ENCODE measurements around the gene CNPY1. TPM values are rescaled to one million over a fixed set of nuclear protein-coding genes. Genes with fewer than 3 reads are reported as not detected.

The CNPY1 gene
- polyA plus RNA-seq, 4 donors, result not detected

DNA sequence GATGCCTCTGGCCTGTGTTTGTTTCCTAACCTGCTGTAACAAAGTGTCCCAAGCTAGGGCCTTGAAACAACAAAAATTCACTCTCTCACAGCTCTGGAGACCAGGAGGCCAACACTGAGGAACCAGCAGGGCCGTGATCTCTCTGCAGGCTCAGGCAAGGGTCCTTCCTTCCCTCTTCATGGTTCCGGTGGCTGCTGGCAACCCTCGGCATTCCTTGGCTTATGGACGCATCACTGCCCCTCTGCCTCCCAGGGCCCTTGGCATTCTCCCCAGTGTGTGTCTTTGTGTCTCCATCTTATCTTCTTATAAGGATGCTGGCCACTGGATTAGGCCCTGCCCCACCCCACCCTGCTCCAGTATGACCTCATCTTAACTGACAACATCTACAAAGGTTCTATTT lies 17.0 kb downstream of the CNPY1 start:
- H3K9me3 ChIP-seq (ENCODE audit: control insufficient read depth in 2 of 2, insufficient read depth in 1 of 2, low read depth in 1 of 2, low read length in 1 of 2), result no peaks in the 10 kb centered on the region
- no peak overlapping the region for H3K27ac ChIP-seq (ENCODE audit: low read depth in 1 of 3, low read length in 2 of 3)
- H3K4me3 ChIP-seq (ENCODE audit: low read depth in 1 of 3, low read length in 3 of 3), result no peak overlapping the region
- DNase-seq (no peak), FAIRE-seq (no peak)
- peaks cover 0 to 6% (median 5%) of the 10 kb centered on the region in 3 donors for H3K4me1 ChIP-seq (ENCODE audit: control insufficient read depth in 3 of 3, insufficient read depth in 2 of 3, low read depth in 1 of 3, low read length in 2 of 3)
- H3K27me3 ChIP-seq (ENCODE audit: control insufficient read depth in 3 of 3, insufficient read depth in 3 of 3, low read length in 3 of 3), result peaks cover 0 to 57% (median 36%) of the 10 kb centered on the region in 3 donors
- H3K36me3 ChIP-seq (ENCODE audit: control insufficient read depth in 3 of 3, insufficient read depth in 2 of 3, low read depth in 1 of 3, low read length in 3 of 3), result no peaks in the 10 kb centered on the region
- 86 to 93% (median 87%) methylated on average over 4 of the region's 4 CpGs for WGBS, 3 donors

DNA sequence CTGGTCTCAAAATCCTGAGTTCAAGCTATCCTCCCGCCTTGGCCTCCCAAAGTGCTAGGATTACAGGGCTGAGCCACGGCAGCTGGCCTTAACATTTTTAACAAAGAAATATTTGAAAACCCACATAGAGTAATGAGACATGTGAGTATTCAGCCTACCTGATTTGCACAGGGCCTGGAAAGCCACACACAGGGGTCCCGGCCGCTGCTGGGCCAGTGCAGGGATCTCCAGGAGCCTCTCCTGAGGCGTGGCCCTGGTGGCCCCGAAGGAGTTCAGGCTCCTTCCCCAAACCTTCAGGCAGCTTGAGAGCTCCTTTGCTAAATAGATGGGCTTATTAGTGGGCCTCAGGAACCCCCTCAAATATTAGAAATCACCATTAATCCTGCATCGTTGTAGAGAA lies 18.7 kb downstream of the CNPY1 start:
- 77 to 87% (median 83%) methylated on average over 7 of the region's 7 CpGs for WGBS, 3 donors
- H3K27me3 ChIP-seq (ENCODE audit: control insufficient read depth in 3 of 3, insufficient read depth in 3 of 3, low read length in 3 of 3), result peaks cover 0 to 47% (median 21%) of the 10 kb centered on the region in 3 donors
- DNase-seq (no peak), FAIRE-seq (no peak)
- H3K9me3 ChIP-seq (ENCODE audit: control insufficient read depth in 2 of 2, insufficient read depth in 1 of 2, low read depth in 1 of 2, low read length in 1 of 2), result no peaks in the 10 kb centered on the region
- H3K4me1 ChIP-seq (ENCODE audit: control insufficient read depth in 3 of 3, insufficient read depth in 2 of 3, low read depth in 1 of 3, low read length in 2 of 3), result no peaks in the 10 kb centered on the region
- no peaks in the 10 kb centered on the region for H3K36me3 ChIP-seq (ENCODE audit: control insufficient read depth in 3 of 3, insufficient read depth in 2 of 3, low read depth in 1 of 3, low read length in 3 of 3)
- no peak overlapping the region for H3K4me3 ChIP-seq (ENCODE audit: low read depth in 1 of 3, low read length in 3 of 3)
- no peak overlapping the region for H3K27ac ChIP-seq (ENCODE audit: low read depth in 1 of 3, low read length in 2 of 3)

DNA sequence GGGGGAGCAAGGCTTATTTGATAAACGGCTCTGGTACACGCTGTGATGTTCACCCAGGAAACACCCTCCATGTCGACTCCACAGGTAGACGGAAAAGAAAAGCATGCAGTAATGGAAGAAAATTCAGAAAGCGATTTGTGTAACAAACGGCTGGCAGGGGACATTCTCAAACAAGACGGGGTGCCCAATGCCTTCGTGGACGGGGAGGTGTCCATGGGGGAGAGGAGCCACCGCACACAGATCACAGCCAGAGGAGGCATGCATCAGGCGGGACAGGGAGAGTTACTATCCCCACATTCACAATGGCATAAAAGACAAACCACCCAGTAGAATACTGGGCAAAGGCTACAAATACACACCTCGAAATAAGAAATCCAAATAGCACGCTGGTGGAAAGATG lies 20.1 kb downstream of the CNPY1 start:
- FAIRE-seq (no peak), DNase-seq (no peak)
- Histone ChIP-seq H3K4me3 (ENCODE audit: low read depth in 1 of 3, low read length in 3 of 3) (no peak overlapping the region), H3K9me3 (ENCODE audit: control insufficient read depth in 2 of 2, insufficient read depth in 1 of 2, low read depth in 1 of 2, low read length in 1 of 2) (no peaks in the 10 kb centered on the region), H3K27me3 (ENCODE audit: control insufficient read depth in 3 of 3, insufficient read depth in 3 of 3, low read length in 3 of 3) (peaks cover 0 to 40% (median 21%) of the 10 kb centered on the region in 3 donors), H3K27ac (ENCODE audit: low read depth in 1 of 3, low read length in 2 of 3) (no peak overlapping the region), H3K4me1 (ENCODE audit: control insufficient read depth in 3 of 3, insufficient read depth in 2 of 3, low read depth in 1 of 3, low read length in 2 of 3) (no peaks in the 10 kb centered on the region), H3K36me3 (ENCODE audit: control insufficient read depth in 3 of 3, insufficient read depth in 2 of 3, low read depth in 1 of 3, low read length in 3 of 3) (no peaks in the 10 kb centered on the region)
- 74 to 77% (median 75%) methylated on average over 13 of the region's 13 CpGs for WGBS, 3 donors

DNA sequence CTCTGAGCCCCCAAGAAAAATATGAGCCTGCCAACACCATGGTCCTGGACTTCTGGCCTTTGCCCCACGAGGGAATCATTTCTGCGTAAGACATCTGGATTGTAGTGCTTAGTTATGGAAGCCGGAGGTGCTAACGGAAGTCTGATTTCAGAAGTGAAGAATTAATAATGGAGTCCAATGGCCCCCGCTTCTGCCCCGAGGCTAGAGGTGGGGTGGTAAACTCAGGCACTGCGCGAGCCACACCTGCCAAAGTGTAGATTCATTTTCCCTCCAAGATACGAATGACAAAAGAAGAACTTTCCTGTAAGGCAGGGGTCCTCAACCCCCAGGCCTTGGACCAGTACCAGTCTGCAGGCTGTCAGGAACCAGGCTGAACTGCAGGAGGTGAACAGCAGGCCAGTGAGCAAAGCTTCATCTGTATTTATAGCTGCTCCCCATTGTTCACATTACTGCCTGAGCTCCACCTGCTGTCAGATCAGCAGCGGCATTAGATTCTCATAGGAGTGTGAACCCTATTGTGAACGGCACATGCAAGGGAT lies 22.3 kb downstream of the CNPY1 start:
- H3K36me3 ChIP-seq (ENCODE audit: control insufficient read depth in 3 of 3, insufficient read depth in 2 of 3, low read depth in 1 of 3, low read length in 3 of 3), result no peaks in the 10 kb centered on the region
- WGBS, 3 donors, result 66 to 75% (median 72%) methylated on average over 11 of the region's 11 CpGs
- FAIRE-seq (no peak), DNase-seq (no peak)
- no peak overlapping the region for H3K27ac ChIP-seq (ENCODE audit: low read depth in 1 of 3, low read length in 2 of 3)
- H3K4me1 ChIP-seq (ENCODE audit: control insufficient read depth in 3 of 3, insufficient read depth in 2 of 3, low read depth in 1 of 3, low read length in 2 of 3), result no peaks in the 10 kb centered on the region
- no peak overlapping the region for H3K4me3 ChIP-seq (ENCODE audit: low read depth in 1 of 3, low read length in 3 of 3)
- peaks cover 0 to 39% (median 8%) of the 10 kb centered on the region in 3 donors for H3K27me3 ChIP-seq (ENCODE audit: control insufficient read depth in 3 of 3, insufficient read depth in 3 of 3, low read length in 3 of 3)
- no peaks in the 10 kb centered on the region for H3K9me3 ChIP-seq (ENCODE audit: control insufficient read depth in 2 of 2, insufficient read depth in 1 of 2, low read depth in 1 of 2, low read length in 1 of 2)

DNA sequence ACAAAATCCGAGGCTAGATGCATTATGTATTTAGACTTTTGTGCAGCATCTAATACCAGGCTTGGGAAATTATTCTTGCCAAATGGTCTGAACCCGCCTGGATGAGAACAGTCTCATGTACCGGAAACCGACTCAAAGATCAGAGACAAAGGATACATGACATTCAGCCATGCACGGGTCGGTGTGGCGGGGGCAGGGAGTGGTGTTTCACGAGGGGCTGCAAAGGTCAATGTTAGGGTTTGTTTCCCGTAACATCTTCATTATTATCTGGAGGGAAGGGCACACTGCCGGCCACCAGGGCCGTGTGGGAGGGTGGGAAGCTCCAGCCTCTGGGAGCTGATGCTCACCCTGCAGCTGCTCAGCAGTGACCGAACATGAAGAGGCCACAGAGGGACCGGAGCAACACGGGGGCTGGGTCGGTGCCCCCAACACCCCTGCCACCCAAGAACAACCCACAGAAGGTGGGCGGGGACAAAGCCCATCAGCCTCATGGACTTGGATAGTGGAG lies 23.1 kb downstream of the CNPY1 start:
- 75 to 79% (median 78%) methylated on average over 16 of the region's 16 CpGs for WGBS, 3 donors
- Histone ChIP-seq H3K36me3 (ENCODE audit: control insufficient read depth in 3 of 3, insufficient read depth in 2 of 3, low read depth in 1 of 3, low read length in 3 of 3) (no peaks in the 10 kb centered on the region), H3K4me3 (ENCODE audit: low read depth in 1 of 3, low read length in 3 of 3) (no peak overlapping the region), H3K9me3 (ENCODE audit: control insufficient read depth in 2 of 2, insufficient read depth in 1 of 2, low read depth in 1 of 2, low read length in 1 of 2) (no peaks in the 10 kb centered on the region), H3K27ac (ENCODE audit: low read depth in 1 of 3, low read length in 2 of 3) (no peak overlapping the region), H3K27me3 (ENCODE audit: control insufficient read depth in 3 of 3, insufficient read depth in 3 of 3, low read length in 3 of 3) (peaks cover 0 to 43% (median 8%) of the 10 kb centered on the region in 3 donors), H3K4me1 (ENCODE audit: control insufficient read depth in 3 of 3, insufficient read depth in 2 of 3, low read depth in 1 of 3, low read length in 2 of 3) (no peaks in the 10 kb centered on the region)
- no peak for DNase-seq
- FAIRE-seq, result no peak

DNA sequence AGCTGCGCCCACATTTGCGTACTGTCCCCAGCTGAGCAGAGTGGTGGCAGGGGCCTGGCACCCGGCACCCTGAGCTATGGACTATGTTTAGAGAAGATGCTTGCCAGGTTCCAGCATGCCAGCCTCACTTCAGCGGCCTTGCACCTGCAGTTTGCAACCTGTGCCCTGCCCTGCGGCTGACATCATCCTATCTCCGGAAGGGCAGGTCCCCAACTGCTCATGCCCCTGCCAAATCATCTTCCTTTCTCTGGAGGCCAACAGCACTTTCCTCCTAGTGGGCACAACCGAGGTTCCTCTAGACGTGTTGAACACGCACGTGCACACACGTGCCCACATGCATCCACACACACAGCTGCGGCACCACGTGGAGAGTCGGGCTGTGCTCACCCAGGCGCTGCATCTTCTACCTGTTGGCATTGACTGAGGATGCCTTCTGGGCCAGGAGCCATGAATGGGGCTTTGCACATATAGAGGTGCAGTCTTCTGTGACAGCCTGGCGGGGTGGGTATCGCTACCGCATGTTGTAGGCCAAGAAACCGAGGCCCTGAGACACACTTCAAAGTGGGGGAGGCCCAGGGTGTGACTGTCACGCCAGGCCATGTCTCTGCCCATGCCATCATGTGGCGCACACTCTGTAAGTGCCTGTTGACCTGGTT lies 24.5 kb downstream of the CNPY1 start:
- Histone ChIP-seq H3K4me3 (ENCODE audit: low read depth in 1 of 3, low read length in 3 of 3) (no peak overlapping the region), H3K9me3 (ENCODE audit: control insufficient read depth in 2 of 2, insufficient read depth in 1 of 2, low read depth in 1 of 2, low read length in 1 of 2) (no peaks in the 10 kb centered on the region), H3K27ac (ENCODE audit: low read depth in 1 of 3, low read length in 2 of 3) (no peak overlapping the region), H3K4me1 (ENCODE audit: control insufficient read depth in 3 of 3, insufficient read depth in 2 of 3, low read depth in 1 of 3, low read length in 2 of 3) (no peaks in the 10 kb centered on the region), H3K27me3 (ENCODE audit: control insufficient read depth in 3 of 3, insufficient read depth in 3 of 3, low read length in 3 of 3) (peaks cover 0 to 43% (median 16%) of the 10 kb centered on the region in 3 donors), H3K36me3 (ENCODE audit: control insufficient read depth in 3 of 3, insufficient read depth in 2 of 3, low read depth in 1 of 3, low read length in 3 of 3) (no peaks in the 10 kb centered on the region)
- no peak for FAIRE-seq
- 72 to 90% (median 81%) methylated on average over 21 of the region's 21 CpGs for WGBS, 3 donors
- no peak for DNase-seq

DNA sequence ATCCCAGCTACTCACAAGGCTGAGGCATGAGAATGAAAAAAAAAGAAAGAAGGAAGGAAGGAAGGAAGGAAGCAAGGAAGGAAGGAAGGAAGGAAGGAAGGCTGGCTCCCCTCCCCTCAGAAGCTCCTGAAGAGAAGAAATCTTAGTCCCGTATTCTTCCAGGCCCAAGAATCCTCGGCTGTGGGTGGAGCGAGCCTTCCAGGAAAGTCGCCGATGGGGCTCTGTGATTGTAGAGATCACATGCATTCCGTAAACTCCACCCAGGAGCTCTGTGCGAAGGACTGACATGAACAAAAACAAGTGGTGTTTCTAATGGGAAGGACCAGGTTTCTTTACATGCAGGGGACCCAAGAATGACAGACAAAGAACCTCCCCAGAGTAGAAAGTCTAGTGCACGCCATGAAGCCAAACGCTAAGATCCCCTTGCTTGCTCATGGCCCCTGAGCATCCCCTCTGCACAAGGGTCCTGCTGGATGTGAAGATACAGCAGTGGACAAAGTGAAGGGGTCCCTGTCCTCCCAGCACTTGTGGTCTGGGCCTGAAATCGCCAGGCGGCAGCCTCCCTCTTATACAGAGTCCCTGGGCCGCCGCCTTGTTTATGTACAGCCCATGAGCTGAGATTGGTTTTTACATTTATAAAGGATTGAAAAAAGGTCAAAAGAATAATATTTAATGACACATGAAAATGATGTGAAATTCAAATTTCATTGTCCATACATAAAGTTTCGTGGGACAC lies 25.2 kb downstream of the CNPY1 start:
- Histone ChIP-seq H3K27me3 (ENCODE audit: control insufficient read depth in 3 of 3, insufficient read depth in 3 of 3, low read length in 3 of 3) (peaks cover 0 to 41% (median 18%) of the 10 kb centered on the region in 3 donors), H3K4me3 (ENCODE audit: low read depth in 1 of 3, low read length in 3 of 3) (no peak overlapping the region), H3K4me1 (ENCODE audit: control insufficient read depth in 3 of 3, insufficient read depth in 2 of 3, low read depth in 1 of 3, low read length in 2 of 3) (no peaks in the 10 kb centered on the region), H3K36me3 (ENCODE audit: control insufficient read depth in 3 of 3, insufficient read depth in 2 of 3, low read depth in 1 of 3, low read length in 3 of 3) (no peaks in the 10 kb centered on the region), H3K9me3 (ENCODE audit: control insufficient read depth in 2 of 2, insufficient read depth in 1 of 2, low read depth in 1 of 2, low read length in 1 of 2) (no peaks in the 10 kb centered on the region), H3K27ac (ENCODE audit: low read depth in 1 of 3, low read length in 2 of 3) (no peak overlapping the region)
- WGBS, 3 donors, result 73 to 79% (median 74%) methylated on average over 14 of the region's 14 CpGs
- no peak for DNase-seq
- no peak for FAIRE-seq

DNA sequence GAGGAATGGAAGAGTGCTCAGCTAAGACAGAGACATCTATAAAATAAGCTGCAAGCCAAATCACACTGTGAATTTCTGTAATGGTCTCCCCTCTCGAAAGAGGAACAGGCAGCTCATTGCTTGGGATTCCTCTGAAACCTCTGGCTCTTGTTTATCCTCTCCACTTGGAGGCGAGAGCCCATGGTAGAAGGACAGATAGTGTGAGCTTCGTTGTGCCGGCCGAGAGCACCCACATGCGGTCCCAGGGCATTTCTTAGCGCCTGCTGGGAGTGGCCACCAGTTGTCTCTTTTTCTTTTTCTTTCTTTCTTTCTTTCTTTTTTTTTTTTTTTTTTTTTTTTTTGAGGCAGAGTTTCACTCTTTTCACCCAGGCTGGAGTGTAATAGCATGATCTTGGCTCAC lies 26.2 kb downstream of the CNPY1 start:
- no peak overlapping the region for H3K4me3 ChIP-seq (ENCODE audit: low read depth in 1 of 3, low read length in 3 of 3)
- H3K9me3 ChIP-seq (ENCODE audit: control insufficient read depth in 2 of 2, insufficient read depth in 1 of 2, low read depth in 1 of 2, low read length in 1 of 2), result no peaks in the 10 kb centered on the region
- H3K36me3 ChIP-seq (ENCODE audit: control insufficient read depth in 3 of 3, insufficient read depth in 2 of 3, low read depth in 1 of 3, low read length in 3 of 3), result no peaks in the 10 kb centered on the region
- no peaks in the 10 kb centered on the region for H3K4me1 ChIP-seq (ENCODE audit: control insufficient read depth in 3 of 3, insufficient read depth in 2 of 3, low read depth in 1 of 3, low read length in 2 of 3)
- 43 to 68% (median 68%) methylated on average over 7 of the region's 7 CpGs for WGBS, 3 donors
- FAIRE-seq (no peak), DNase-seq (no peak)
- H3K27ac ChIP-seq (ENCODE audit: low read depth in 1 of 3, low read length in 2 of 3), result no peak overlapping the region
- peaks cover 0 to 46% (median 21%) of the 10 kb centered on the region in 3 donors for H3K27me3 ChIP-seq (ENCODE audit: control insufficient read depth in 3 of 3, insufficient read depth in 3 of 3, low read length in 3 of 3)
